ENCODE data around the gene LOXHD1. TPM values are rescaled to one million over a fixed set of nuclear protein-coding genes. Genes with fewer than 3 reads are reported as not detected.
A peak's percentile ranks its signal among the peaks of the same experiment; 100 is the strongest.

The LOXHD1 gene
- total RNA-seq, 1 donor from 2014 or later, result not detected

GRCh38 chr18:46519870-46520269 lies 137.2 kb downstream of the LOXHD1 start:
- no peak overlapping the region for H3K4me3 ChIP-seq (ENCODE audit: low read depth, low read length)
- no peak for TF ChIP-seq CTCF (conservative IDR thresholded peaks at IDR 0.05; ENCODE audit: low read depth, low read length)
- no peak for DNase-seq (ENCODE audit: low read depth)

- TF ChIP-seq CTCF (conservative IDR thresholded peaks at IDR 0.05; ENCODE audit: low read depth, low read length), result peak; percentile 43
- no peak for DNase-seq (ENCODE audit: low read depth)
- H3K4me3 ChIP-seq (ENCODE audit: low read depth, low read length), result no peak overlapping the region
Measured at GRCh38 chr18:46518438-46518837, 138.6 kb downstream of the LOXHD1 start.

DNA sequence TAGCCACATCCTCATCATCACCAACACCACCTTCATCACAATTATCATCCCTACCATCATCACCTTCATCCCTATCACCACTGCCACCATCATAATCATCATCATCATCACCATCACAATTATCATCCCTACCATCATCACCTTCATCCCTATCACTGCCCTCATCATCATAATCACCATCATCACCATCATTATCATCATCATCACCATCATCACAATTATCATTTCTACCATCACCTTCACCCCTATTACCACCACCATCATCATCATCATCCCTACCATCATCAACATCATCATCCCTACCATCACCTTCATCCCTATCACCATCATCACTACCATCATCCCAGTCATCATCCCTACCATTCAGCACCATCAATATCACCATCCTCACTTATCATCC lies 140.5 kb downstream of the LOXHD1 start:
- no peak for DNase-seq (ENCODE audit: low read depth)
- no peak overlapping the region for H3K4me3 ChIP-seq (ENCODE audit: low read depth, low read length)
- no peak for TF ChIP-seq CTCF (conservative IDR thresholded peaks at IDR 0.05; ENCODE audit: low read depth, low read length)

- TF ChIP-seq CTCF (conservative IDR thresholded peaks at IDR 0.05; ENCODE audit: low read depth, low read length), result no peak
- no peak overlapping the region for H3K4me3 ChIP-seq (ENCODE audit: low read depth, low read length)
- DNase-seq (ENCODE audit: low read depth), result no peak
Measured at GRCh38 chr18:46510386-46510785, 146.6 kb downstream of the LOXHD1 start.

GRCh38 chr18:46509530-46509929 lies 147.5 kb downstream of the LOXHD1 start:
- H3K4me3 ChIP-seq (ENCODE audit: low read depth, low read length), result no peak overlapping the region
- no peak for DNase-seq (ENCODE audit: low read depth)
- TF ChIP-seq CTCF (conservative IDR thresholded peaks at IDR 0.05; ENCODE audit: low read depth, low read length), result no peak

DNA sequence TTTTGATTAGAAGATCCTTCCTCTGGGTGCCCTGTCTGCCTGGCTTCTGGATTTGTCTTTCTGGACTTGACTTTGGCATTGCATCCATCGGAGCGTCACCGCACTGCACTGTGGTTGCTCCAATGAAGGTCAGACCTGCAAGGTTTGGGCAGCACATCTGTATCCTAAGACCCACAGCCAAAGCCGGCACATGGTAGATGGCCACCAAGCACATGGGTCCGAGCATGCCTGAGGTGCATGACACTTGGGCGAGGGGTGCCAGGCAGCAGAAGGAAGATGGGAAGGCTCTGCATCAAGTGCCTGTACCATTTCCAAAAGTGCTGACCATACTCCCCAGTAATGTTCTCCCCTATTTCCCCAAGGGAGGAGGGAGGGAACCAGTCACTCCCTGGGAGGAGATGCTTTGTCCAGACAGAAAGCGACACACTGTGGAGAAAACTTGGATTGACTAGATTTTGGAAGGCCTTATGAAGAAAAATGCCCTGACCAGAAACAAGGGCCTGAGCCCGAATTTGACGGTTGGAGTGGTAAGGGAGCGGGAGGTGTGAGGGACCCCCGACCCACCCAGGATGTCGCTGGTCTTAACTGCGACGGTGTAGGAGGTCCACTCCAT lies 149.9 kb downstream of the LOXHD1 start:
- H3K4me3 ChIP-seq (ENCODE audit: low read depth, low read length), result no peak overlapping the region
- TF ChIP-seq CTCF (conservative IDR thresholded peaks at IDR 0.05; ENCODE audit: low read depth, low read length), result no peak
- DNase-seq (ENCODE audit: low read depth), result no peak

DNA sequence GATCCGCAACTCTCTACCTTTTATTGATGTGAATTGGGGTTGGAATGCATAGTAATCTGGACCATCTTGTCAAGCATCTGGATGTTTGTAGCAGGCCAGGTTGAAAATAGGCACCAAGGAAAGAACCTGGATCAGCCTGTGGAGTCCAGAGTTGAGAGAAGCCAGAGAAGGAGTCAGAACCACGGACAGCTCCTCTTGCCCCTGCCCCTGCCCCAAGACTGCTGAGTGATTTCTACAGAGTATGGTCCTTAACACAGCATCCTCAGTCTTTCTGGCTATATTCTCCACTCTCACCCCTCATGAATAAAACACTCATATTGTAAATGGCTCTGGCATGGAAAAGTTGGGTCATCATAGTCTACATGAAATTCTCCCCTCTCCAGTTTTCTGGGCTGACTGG lies 154.6 kb downstream of the LOXHD1 start:
- TF ChIP-seq CTCF (conservative IDR thresholded peaks at IDR 0.05; ENCODE audit: low read depth, low read length), result no peak
- no peak overlapping the region for H3K4me3 ChIP-seq (ENCODE audit: low read depth, low read length)
- DNase-seq (ENCODE audit: low read depth), result no peak
